ENCODE results near the gene ADAMTS10.

Gene ADAMTS10

DNA sequence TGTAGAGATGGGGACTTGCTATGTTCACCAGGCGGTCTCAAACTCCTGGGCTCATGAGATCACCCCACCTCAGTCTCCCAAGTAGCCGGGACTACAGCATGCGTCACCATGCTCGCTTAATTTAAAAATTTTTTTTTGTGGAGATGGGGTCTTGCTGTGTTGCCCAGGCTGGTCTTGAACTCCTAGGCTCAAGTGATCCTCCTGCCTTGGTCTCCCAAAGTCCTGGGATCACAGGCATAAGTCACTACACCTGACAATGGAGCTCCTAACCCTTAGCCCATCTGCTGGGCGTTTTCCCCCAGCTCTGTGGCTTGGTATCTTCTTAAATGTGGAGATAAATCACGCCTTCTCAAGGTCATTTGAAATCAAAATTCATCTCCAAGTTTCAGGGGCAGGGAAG lies 6.3 kb upstream of the ADAMTS10 start:
- no peak for DNase-seq
- Mint-ChIP-seq H3K36me3 (ENCODE audit: insufficient read depth) (peaks cover 5% of the 10 kb centered on the region), H3K9me3 (no peaks in the 10 kb centered on the region), H3K4me1 (ENCODE audit: low read depth in 2 of 2) (peaks cover 17 to 22% of the 10 kb centered on the region in 2 donors), H3K4me3 (no peak overlapping the region), H3K27ac (no peak overlapping the region), H3K27me3 (peaks cover 11 to 16% of the 10 kb centered on the region in 2 donors)
- no peak for ATAC-seq (replicated peaks)

DNA sequence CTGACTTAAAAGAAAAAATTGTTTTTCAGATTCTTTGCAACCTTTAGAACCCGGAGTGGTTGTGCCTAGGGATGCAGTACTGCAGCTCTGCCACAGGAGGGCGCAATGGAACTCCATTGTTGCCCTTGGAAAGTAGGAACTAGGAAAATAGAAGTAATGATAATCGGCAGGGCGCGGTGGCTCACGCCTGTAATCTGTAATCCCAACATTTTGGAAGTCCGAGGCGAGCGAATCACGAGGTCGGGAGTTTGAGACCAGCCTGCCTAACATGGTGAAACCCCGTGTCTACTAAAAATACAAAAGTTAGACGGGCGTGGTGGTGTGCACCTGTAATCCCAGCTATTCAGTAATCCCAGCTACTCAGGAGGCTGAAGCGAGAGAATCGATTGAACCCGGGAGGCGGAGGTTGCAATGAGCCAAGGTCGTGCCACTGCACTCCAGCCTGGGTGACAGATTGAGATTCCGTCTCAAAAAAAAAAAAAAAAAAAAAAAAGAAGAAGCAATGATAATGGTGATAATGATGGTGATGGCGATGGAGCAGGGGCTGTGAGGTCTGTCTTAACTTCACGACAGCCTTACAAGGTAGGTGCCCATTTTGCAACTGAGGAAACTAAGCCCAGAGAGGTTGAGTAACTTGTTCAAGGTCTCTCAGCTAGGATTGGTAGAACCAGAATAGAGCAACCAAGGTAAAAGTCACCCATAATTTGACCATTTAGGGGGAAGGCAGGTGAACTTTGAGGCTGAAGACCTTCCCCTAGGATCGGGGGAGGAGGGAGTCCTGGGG lies 5.5 kb upstream of the ADAMTS10 start:
- ATAC-seq (replicated peaks), result peak; percentile 38
- H3K4me3 Mint-ChIP-seq, result peak overlapping the region; percentile 33 to 43
- peaks cover 5% of the 10 kb centered on the region for H3K36me3 Mint-ChIP-seq (ENCODE audit: insufficient read depth)

DNA sequence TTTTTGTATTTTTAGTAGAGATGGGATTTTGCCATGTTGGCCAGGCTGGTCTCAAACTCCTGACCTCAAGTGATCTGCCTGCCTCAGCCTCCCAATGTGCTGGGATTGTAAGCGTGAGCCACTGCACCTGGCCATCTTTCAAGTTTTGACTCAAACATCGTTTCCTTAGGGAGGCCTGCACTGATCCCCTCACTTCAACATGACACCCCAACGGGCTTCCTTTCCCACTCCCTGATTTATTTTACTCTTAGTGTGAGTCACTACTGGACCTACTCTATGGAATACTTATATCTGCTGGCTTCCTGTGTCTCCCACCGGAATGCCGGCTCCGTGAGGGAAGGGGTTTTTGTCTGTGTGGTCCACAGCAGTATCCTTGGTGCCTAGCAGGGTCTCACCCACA lies 4.5 kb upstream of the ADAMTS10 start:
- DNase-seq (no peak), ATAC-seq (replicated peaks) (no peak)
- Mint-ChIP-seq H3K36me3 (ENCODE audit: insufficient read depth) (peaks cover 5% of the 10 kb centered on the region), H3K4me1 (ENCODE audit: low read depth in 2 of 2) (peaks cover 23 to 26% of the 10 kb centered on the region in 2 donors), H3K9me3 (no peaks in the 10 kb centered on the region), H3K27ac (no peak overlapping the region), H3K4me3 (peak overlapping the region; percentile 33 to 43), H3K27me3 (peaks cover 1 to 3% of the 10 kb centered on the region in 2 donors)

More for the DNA sequence above, 5.5 kb upstream of the ADAMTS10 start:
- Mint-ChIP-seq H3K9me3 (no peaks in the 10 kb centered on the region), H3K4me1 (ENCODE audit: low read depth in 2 of 2) (peaks cover 19 to 22% of the 10 kb centered on the region in 2 donors), H3K27ac (peak overlapping the region in 1 of 2 donors; percentile 19), H3K27me3 (peaks cover 11 to 13% of the 10 kb centered on the region in 2 donors)
- peak; percentile 57 to 59 (median 57) for DNase-seq

GRCh38 chr19:8614455-8614854 lies 3.9 kb upstream of the ADAMTS10 start:
- Mint-ChIP-seq H3K27me3 (no peaks in the 10 kb centered on the region), H3K4me3 (no peak overlapping the region), H3K9me3 (no peaks in the 10 kb centered on the region), H3K27ac (no peak overlapping the region), H3K4me1 (ENCODE audit: low read depth in 2 of 2) (peaks cover 28 to 31% of the 10 kb centered on the region in 2 donors), H3K36me3 (ENCODE audit: insufficient read depth) (peaks cover 5% of the 10 kb centered on the region)
- no peak for DNase-seq
- no peak for ATAC-seq (replicated peaks)

- H3K27ac Mint-ChIP-seq, result peak overlapping the region; percentile 65 to 78
- peak; percentile 44 for ATAC-seq (replicated peaks)
- peak overlapping the region; percentile 45 to 71 for H3K4me3 Mint-ChIP-seq
- no peak for DNase-seq
- H3K27me3 Mint-ChIP-seq, result no peaks in the 10 kb centered on the region
- H3K9me3 Mint-ChIP-seq, result no peaks in the 10 kb centered on the region
- peaks cover 7% of the 10 kb centered on the region for H3K36me3 Mint-ChIP-seq (ENCODE audit: insufficient read depth)
- H3K4me1 Mint-ChIP-seq (ENCODE audit: low read depth in 2 of 2), result peaks cover 37 to 45% of the 10 kb centered on the region in 2 donors
Observed at GRCh38 chr19:8612807-8613171, 2.3 kb upstream of the ADAMTS10 start.

DNA sequence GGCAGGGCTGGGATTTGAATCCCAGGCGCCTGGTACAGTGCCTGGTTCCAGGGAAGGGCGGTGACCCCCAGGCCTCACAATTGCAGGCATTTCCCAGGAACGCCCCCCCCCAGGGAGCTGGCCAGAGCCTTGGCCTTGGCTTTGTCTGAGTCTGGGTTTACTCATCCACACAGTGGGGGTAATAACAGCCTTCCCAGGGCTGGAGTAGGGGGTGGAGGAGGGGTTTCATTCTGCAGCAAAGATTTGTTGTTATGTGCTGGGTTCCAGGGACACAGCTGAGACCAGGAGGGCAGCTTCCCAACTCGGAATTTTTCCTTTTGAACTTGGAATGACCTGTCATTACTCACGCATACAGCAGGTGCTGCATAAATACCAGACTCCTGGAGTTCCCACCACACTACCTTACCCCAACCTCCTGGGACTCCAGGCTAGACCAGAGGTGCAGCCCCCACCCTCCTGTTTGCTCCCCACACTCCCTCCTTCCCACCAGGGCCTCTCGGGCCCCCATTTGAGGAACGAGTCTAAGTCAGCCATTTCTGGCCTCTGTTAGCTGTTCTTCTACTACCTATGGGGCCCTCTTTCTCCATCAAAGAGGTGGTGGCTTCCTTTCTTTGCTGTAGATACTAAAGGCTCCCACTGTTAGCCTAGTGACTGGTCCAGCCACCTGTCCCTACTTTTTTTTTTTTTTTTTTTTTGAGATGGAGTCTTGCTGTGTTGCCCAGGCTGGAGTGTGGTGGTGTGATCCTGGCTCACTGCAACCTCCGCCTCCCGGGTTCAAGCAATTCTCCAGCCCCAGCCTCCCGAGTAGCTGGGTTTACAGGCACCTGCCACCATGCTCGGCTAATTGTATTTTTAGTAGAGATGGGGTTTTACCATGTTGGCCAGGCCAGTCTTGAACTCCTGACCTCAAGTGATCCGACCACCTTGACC lies 1.6 kb upstream of the ADAMTS10 start:
- Mint-ChIP-seq H3K9me3 (no peaks in the 10 kb centered on the region), H3K36me3 (ENCODE audit: insufficient read depth) (peaks cover 7% of the 10 kb centered on the region), H3K27ac (peak overlapping the region; percentile 65 to 78), H3K4me1 (ENCODE audit: low read depth in 2 of 2) (peaks cover 37 to 50% of the 10 kb centered on the region in 2 donors), H3K27me3 (no peaks in the 10 kb centered on the region), H3K4me3 (peak overlapping the region; percentile 62 to 71)
- DNase-seq, result no peak
- ATAC-seq (replicated peaks), result peak; percentile 29

GRCh38 chr19:8611391-8611876 lies 919 bp upstream of the ADAMTS10 start:
- H3K27me3 Mint-ChIP-seq, result no peaks in the 10 kb centered on the region
- DNase-seq (no peak), ATAC-seq (replicated peaks) (no peak)
- peaks cover 7% of the 10 kb centered on the region for H3K36me3 Mint-ChIP-seq (ENCODE audit: insufficient read depth)
- no peaks in the 10 kb centered on the region for H3K9me3 Mint-ChIP-seq
- peaks cover 39 to 53% of the 10 kb centered on the region in 2 donors for H3K4me1 Mint-ChIP-seq (ENCODE audit: low read depth in 2 of 2)
- H3K4me3 Mint-ChIP-seq, result peak overlapping the region; percentile 62 to 69
- no peak overlapping the region for H3K27ac Mint-ChIP-seq

- H3K9me3 Mint-ChIP-seq, result no peaks in the 10 kb centered on the region
- no peak overlapping the region for H3K27ac Mint-ChIP-seq
- H3K4me3 Mint-ChIP-seq, result peak overlapping the region; percentile 62 to 69
- DNase-seq (no peak), ATAC-seq (replicated peaks) (no peak)
- peaks cover 7% of the 10 kb centered on the region for H3K36me3 Mint-ChIP-seq (ENCODE audit: insufficient read depth)
- peaks cover 38 to 52% of the 10 kb centered on the region in 2 donors for H3K4me1 Mint-ChIP-seq (ENCODE audit: low read depth in 2 of 2)
- no peaks in the 10 kb centered on the region for H3K27me3 Mint-ChIP-seq
Observed at GRCh38 chr19:8610936-8611300, 403 bp upstream of the ADAMTS10 start.

- Mint-ChIP-seq H3K4me1 (ENCODE audit: low read depth in 2 of 2) (peaks cover 29 to 42% of the 10 kb centered on the region in 2 donors), H3K9me3 (no peaks in the 10 kb centered on the region), H3K4me3 (peak overlapping the region; percentile 85 to 90), H3K36me3 (ENCODE audit: insufficient read depth) (peaks cover 6% of the 10 kb centered on the region), H3K27ac (peak overlapping the region; percentile 79 to 91), H3K27me3 (no peaks in the 10 kb centered on the region)
- no peak for DNase-seq
- ATAC-seq (replicated peaks), result peak; percentile 19
Observed at GRCh38 chr19:8609279-8610040, 1.1 kb downstream of the ADAMTS10 start.

DNA sequence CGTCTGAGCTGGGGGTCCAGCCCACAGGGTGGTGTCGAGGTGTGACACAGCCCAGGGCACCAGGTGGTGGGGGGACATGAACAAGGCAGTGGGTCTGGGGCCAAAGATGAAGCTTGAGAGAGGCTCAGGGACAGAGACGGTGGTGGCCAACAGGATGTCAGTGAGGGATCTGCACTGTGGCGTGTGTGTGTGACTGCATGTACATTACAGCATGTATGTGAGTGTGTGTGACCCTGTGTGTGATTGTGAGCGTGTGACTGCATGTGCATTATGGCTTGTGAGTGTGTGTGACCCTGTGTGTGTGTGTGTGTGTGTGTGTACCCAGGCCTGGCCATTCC lies 1.6 kb downstream of the ADAMTS10 start:
- peaks cover 29 to 42% of the 10 kb centered on the region in 2 donors for H3K4me1 Mint-ChIP-seq (ENCODE audit: low read depth in 2 of 2)
- ATAC-seq (replicated peaks) (no peak), DNase-seq (no peak)
- H3K27me3 Mint-ChIP-seq, result no peaks in the 10 kb centered on the region
- peak overlapping the region; percentile 85 to 90 for H3K4me3 Mint-ChIP-seq
- H3K27ac Mint-ChIP-seq, result peak overlapping the region; percentile 70 to 79
- H3K36me3 Mint-ChIP-seq (ENCODE audit: insufficient read depth), result peaks cover 9% of the 10 kb centered on the region
- no peaks in the 10 kb centered on the region for H3K9me3 Mint-ChIP-seq

- H3K4me1 Mint-ChIP-seq (ENCODE audit: low read depth in 2 of 2), result peaks cover 26 to 35% of the 10 kb centered on the region in 2 donors
- H3K9me3 Mint-ChIP-seq, result no peaks in the 10 kb centered on the region
- no peaks in the 10 kb centered on the region for H3K27me3 Mint-ChIP-seq
- peak overlapping the region in 1 of 2 donors; percentile 79 for H3K27ac Mint-ChIP-seq
- DNase-seq (no peak), ATAC-seq (replicated peaks) (no peak)
- H3K4me3 Mint-ChIP-seq, result no peak overlapping the region
- H3K36me3 Mint-ChIP-seq (ENCODE audit: insufficient read depth), result peaks cover 17% of the 10 kb centered on the region
Observed at GRCh38 chr19:8607386-8607785, 3.1 kb downstream of the ADAMTS10 start.

DNA sequence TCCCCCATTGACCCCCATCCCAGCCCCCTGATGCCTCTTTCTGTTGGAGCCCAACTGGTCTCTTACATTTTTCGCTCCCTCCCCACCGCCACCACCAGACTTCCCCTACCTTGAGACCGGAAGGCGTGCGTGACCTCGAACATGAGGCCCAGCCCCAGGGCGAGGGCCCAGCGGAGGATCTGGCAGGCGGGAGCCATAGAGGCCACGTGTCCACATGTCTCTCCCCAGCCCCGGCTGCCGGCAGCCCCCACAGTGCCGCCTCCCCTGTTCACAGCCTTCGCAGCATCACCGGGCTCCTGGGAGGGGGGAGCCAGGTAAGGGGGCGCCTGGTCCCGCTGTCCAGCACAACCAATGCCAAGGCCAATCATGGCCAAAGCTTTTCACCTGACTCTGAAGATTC lies 5.0 kb downstream of the ADAMTS10 start:
- Mint-ChIP-seq H3K27me3 (no peaks in the 10 kb centered on the region), H3K4me3 (no peak overlapping the region), H3K4me1 (ENCODE audit: low read depth in 2 of 2) (peaks cover 20 to 30% of the 10 kb centered on the region in 2 donors), H3K36me3 (ENCODE audit: insufficient read depth) (peaks cover 21% of the 10 kb centered on the region), H3K9me3 (no peaks in the 10 kb centered on the region), H3K27ac (no peak overlapping the region)
- no peak for ATAC-seq (replicated peaks)
- no peak for DNase-seq

- Mint-ChIP-seq H3K36me3 (ENCODE audit: insufficient read depth) (peaks cover 31% of the 10 kb centered on the region), H3K27me3 (no peaks in the 10 kb centered on the region), H3K27ac (no peak overlapping the region), H3K9me3 (no peaks in the 10 kb centered on the region), H3K4me3 (no peak overlapping the region), H3K4me1 (ENCODE audit: low read depth in 2 of 2) (peaks cover 0 to 2% of the 10 kb centered on the region in 2 donors)
- ATAC-seq (replicated peaks) (no peak), DNase-seq (no peak)
Observed at GRCh38 chr19:8601796-8602195, 8.7 kb downstream of the ADAMTS10 start.

All from effector memory CD8-positive, alpha-beta T cell (primary cell).